Esophagus squamous epithelium (tissue), 5 donors: ENCODE data around the gene PLEKHG2. TPM values are rescaled to one million over a fixed set of nuclear protein-coding genes. Genes with fewer than 3 reads are reported as not detected.

Experiments used
- DNase-seq: peaks from one replicate; lab custom pipeline; 2025; lab: John Stamatoyannopoulos, UW
- H3K27ac ChIP-seq, 4 donors: fragments of 200-600 bp; sonication (generic); one replicate each; pipeline ENCODE4 v1.5.1; 2016 to 2019; ENCODE audit warnings: mild to moderate bottlenecking in 1 of 4
- H3K27me3 ChIP-seq, 4 donors: fragments of 200-600 bp; sonication (generic); 1 replicate in 3 of 4; 2 replicates in 1 of 4; pipeline versions ENCODE4 v1.5.1 to v1.6.0; 2017 to 2021; ENCODE audit warnings: antibody characterized with exemption in 1 of 4
- H3K36me3 ChIP-seq, 3 donors: fragments of 200-600 bp; sonication (generic); one replicate each; pipeline ENCODE4 v1.5.1; 2016 to 2019
- H3K4me1 ChIP-seq, 3 donors: fragments of 200-600 bp; sonication (generic); one replicate each; pipeline ENCODE4 v1.5.1; 2017 to 2019
- H3K4me3 ChIP-seq, 4 donors: fragments of 200-600 bp; sonication (generic); 1 replicate in 3 of 4; 2 replicates in 1 of 4; pipeline ENCODE4 v1.5.1; 2016 to 2019; ENCODE audit warnings: mild to moderate bottlenecking in 2 of 4, moderate library complexity in 1 of 4
- H3K9me3 ChIP-seq, 3 donors: fragments of 200-600 bp; sonication (generic); one replicate each; pipeline ENCODE4 v1.5.1; 2016 to 2019
- POLR2A ChIP-seq, 4 donors: fragments of 450-650 bp; IDR thresholded peaks; one replicate each; pipeline ENCODE4 v1.6.1; 2017; ENCODE audit warnings: antibody characterized with exemption in 4 of 4, mild to moderate bottlenecking in 4 of 4, moderate library complexity in 3 of 4
- WGBS, 2 donors: methylation state at CpG; one replicate each; pipeline ENCODE4 v1.1.5; 2018; 5-methylcytosine and 5-hydroxymethylcytosine counted together
- intact Hi-C: fragments of 100-400 bp; cut with DNase I; formaldehyde crosslinking; loops from one replicate; pipeline ENCODE4 v1.15.0; 2022
- total RNA-seq, 4 donors: library from RNA; depleted of rRNA; stranded (reverse); fragments of >200 nt; gene quantifications; one replicate each; pipeline ENCODE4 v1.1.0, GENCODE V29; 2016
- TF ChIP-seq, protein P1 (sequence below), 6 experiments: fragments of 450-650 bp in 4 of 6; fragments of 200-600 bp in 2 of 6; sonication (generic) in 2 of 6; IDR thresholded peaks; one replicate each; pipeline ENCODE4 v1.5.1; 2016 to 2019; ENCODE audit warnings: antibody characterized with exemption in 6 of 6, mild to moderate bottlenecking in 4 of 6, moderate library complexity in 4 of 6
- donor health status: DM: yes; HTN: yes; CAD: no.

PLEKHG2 gene
- total RNA-seq, 4 donors from 2014 or later = 4.8 to 9.3 (median 7.6) TPM

DNA sequence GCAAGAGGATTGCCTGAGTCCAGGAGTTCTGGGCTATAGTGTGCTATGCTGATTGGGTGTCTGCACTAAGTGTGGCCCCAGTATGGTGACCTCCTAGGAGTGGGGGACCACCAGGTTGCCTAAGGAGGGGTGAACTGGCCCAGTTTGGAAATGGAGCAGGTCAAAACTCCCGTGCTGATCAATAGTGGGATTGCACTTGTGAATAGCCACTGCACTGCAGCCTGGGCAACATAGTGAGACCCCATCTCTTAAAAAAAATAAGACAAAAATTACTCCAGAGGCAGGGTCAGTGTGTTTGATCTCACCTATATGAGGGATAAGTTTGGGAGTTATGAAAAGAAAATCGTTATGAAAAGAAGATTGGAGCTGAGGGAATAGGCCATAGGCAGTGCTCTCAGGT, 43.3 kb upstream of the PLEKHG2 start:
- H3K36me3 ChIP-seq = peaks cover 7 to 100% (median 25%) of the 10 kb centered on the region in 3 donors
- no peak for DNase-seq
- no peaks in the 10 kb centered on the region for H3K27me3 ChIP-seq
- H3K27ac ChIP-seq = peak overlapping the region in 2 of 4 donors; percentile 30 to 40
- no peak overlapping the region for H3K4me3 ChIP-seq
- H3K4me1 ChIP-seq = peaks cover 4 to 59% (median 23%) of the 10 kb centered on the region in 3 donors
- WGBS, 2 donors = 79 to 89% methylated on average over 2 of the region's 2 CpGs
- TF ChIP-seq POLR2A (IDR thresholded peaks at IDR 0.05) = no peak
- TF ChIP-seq, protein P1, sequence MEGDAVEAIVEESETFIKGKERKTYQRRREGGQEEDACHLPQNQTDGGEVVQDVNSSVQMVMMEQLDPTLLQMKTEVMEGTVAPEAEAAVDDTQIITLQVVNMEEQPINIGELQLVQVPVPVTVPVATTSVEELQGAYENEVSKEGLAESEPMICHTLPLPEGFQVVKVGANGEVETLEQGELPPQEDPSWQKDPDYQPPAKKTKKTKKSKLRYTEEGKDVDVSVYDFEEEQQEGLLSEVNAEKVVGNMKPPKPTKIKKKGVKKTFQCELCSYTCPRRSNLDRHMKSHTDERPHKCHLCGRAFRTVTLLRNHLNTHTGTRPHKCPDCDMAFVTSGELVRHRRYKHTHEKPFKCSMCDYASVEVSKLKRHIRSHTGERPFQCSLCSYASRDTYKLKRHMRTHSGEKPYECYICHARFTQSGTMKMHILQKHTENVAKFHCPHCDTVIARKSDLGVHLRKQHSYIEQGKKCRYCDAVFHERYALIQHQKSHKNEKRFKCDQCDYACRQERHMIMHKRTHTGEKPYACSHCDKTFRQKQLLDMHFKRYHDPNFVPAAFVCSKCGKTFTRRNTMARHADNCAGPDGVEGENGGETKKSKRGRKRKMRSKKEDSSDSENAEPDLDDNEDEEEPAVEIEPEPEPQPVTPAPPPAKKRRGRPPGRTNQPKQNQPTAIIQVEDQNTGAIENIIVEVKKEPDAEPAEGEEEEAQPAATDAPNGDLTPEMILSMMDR (IDR thresholded peaks at IDR 0.05) = no peak
- no peaks in the 10 kb centered on the region for H3K9me3 ChIP-seq
- intact Hi-C loops = no loop called here

- peaks cover 2 to 100% (median 34%) of the 10 kb centered on the region in 3 donors for H3K36me3 ChIP-seq
Measured at GRCh38 chr19:39370735-39371134, 41.7 kb upstream of the PLEKHG2 start.

GRCh38 chr19:39372047-39372802, 40.2 kb upstream of the PLEKHG2 start:
- Histone ChIP-seq H3K4me3 (peak overlapping the region in 1 of 4 donors; percentile 32), H3K27me3 (no peaks in the 10 kb centered on the region), H3K9me3 (no peaks in the 10 kb centered on the region), H3K27ac (peak overlapping the region; percentile 79 to 97 (median 88)), H3K36me3 (peaks cover 11 to 100% (median 48%) of the 10 kb centered on the region in 3 donors), H3K4me1 (peaks cover 4 to 45% (median 23%) of the 10 kb centered on the region in 3 donors)
- no peak for DNase-seq
- intact Hi-C loops = no loop called here
- 45 to 70% methylated on average over 7 of the region's 8 CpGs for WGBS, 2 donors
- TF ChIP-seq POLR2A (IDR thresholded peaks at IDR 0.05) = no peak
- TF ChIP-seq, protein P1 (IDR thresholded peaks at IDR 0.05) = no peak

More at GRCh38 chr19:39370735-39371134, 41.7 kb upstream of the PLEKHG2 start:
- H3K27ac ChIP-seq = peak overlapping the region; percentile 31 to 97 (median 88)
- peaks cover 4 to 45% (median 23%) of the 10 kb centered on the region in 3 donors for H3K4me1 ChIP-seq
- H3K27me3 ChIP-seq = no peaks in the 10 kb centered on the region
- H3K9me3 ChIP-seq = no peaks in the 10 kb centered on the region
- intact Hi-C loops = no loop called here
- no peak overlapping the region for H3K4me3 ChIP-seq
- TF ChIP-seq POLR2A (IDR thresholded peaks at IDR 0.05) = no peak
- TF ChIP-seq, protein P1 (IDR thresholded peaks at IDR 0.05) = no peak
- DNase-seq = no peak
- 77 to 89% methylated on average over 4 to 5 of the region's 5 CpGs for WGBS, 2 donors

- Histone ChIP-seq H3K4me3 (peak overlapping the region in 1 of 4 donors; percentile 32), H3K9me3 (no peaks in the 10 kb centered on the region), H3K27me3 (no peaks in the 10 kb centered on the region), H3K4me1 (peaks cover 4 to 45% (median 23%) of the 10 kb centered on the region in 3 donors), H3K36me3 (peaks cover 18 to 100% (median 56%) of the 10 kb centered on the region in 3 donors), H3K27ac (peak overlapping the region; percentile 79 to 97 (median 88))
- 85% methylated on average over 2 of the region's 2 CpGs; no CpG with 5 or more reads in 1 of the 2 donors for WGBS, 2 donors
- TF ChIP-seq POLR2A (IDR thresholded peaks at IDR 0.05) = no peak
- TF ChIP-seq, protein P1 (IDR thresholded peaks at IDR 0.05) = no peak
- DNase-seq = no peak
- intact Hi-C loops = no loop called here
Measured at GRCh38 chr19:39372941-39373340, 39.5 kb upstream of the PLEKHG2 start.

DNA sequence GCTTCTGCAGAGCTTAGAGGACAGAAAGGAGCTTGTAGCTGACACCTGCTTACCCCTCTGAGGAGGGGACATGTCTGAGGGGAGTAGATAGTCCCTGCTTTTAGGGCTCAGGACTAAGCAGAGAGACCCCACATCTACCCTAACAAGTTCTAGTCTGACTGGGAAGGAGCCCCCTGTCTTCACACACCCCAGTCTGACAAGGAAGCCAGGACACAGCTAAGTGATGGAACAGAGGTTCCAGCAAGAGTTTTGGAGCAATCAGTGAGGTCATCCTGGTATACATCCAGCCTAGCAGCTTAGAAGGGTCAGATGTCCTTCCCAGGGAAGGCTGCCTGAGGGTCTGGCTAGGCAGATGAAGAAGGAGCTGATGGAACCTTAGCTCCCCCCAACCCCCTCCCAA, 36.5 kb upstream of the PLEKHG2 start:
- no peak for DNase-seq
- TF ChIP-seq, protein P1 (IDR thresholded peaks at IDR 0.05) = no peak
- TF ChIP-seq POLR2A (IDR thresholded peaks at IDR 0.05) = no peak
- Histone ChIP-seq H3K4me3 (no peak overlapping the region), H3K9me3 (no peaks in the 10 kb centered on the region), H3K27ac (no peak overlapping the region), H3K36me3 (peaks cover 29 to 100% (median 61%) of the 10 kb centered on the region in 3 donors), H3K4me1 (peaks cover 4 to 33% (median 23%) of the 10 kb centered on the region in 3 donors), H3K27me3 (no peaks in the 10 kb centered on the region)
- intact Hi-C loops = no loop called here
